HL-60 (cell line): ENCODE results near the gene CRYBG3.
"Not testable (repeated sequence)": the region's sequence is repeated elsewhere in the genome, so short reads cannot be mapped to it uniquely, and the experiment has no call there.

ENCODE experiments used
- DNase-seq, 2 experiments: peaks; one replicate each; pipeline ENCODE4 v3.0.0-alpha.2; 2010 to 2020; ENCODE audit warnings: low read depth in 1 of 2, low spot score in 1 of 2
- H3K27ac ChIP-seq: fragments of 250-450 bp; sonication (Bioruptor Pico); replicated peaks from 2 replicates; pipeline ENCODE4 v1.5.1; 2020; ENCODE audit warnings: mild to moderate bottlenecking, moderate library complexity
- H3K27me3 ChIP-seq: fragments of 250-450 bp; sonication (Bioruptor Pico); 2 replicates; pipeline ENCODE4 v1.5.1; 2021; ENCODE audit warnings: mild to moderate bottlenecking, moderate library complexity; ENCODE audit not compliant: insufficient read depth, poor library complexity, severe bottlenecking
- H3K4me3 ChIP-seq: replicated peaks from 2 replicates; pipeline ENCODE4 v1.5.1; 2011; ENCODE audit warnings: mild to moderate bottlenecking, control low read depth, low read length; ENCODE audit not compliant: insufficient read depth
- CTCF ChIP-seq: IDR thresholded peaks from one replicate; pipeline ENCODE4 v1.5.1; 2011; ENCODE audit warnings: low read length, control low read depth, inconsistent platforms; ENCODE audit not compliant: insufficient read depth
- GABPA ChIP-seq: IDR thresholded peaks from 2 replicates; pipeline ENCODE4 v1.6.1; 2012; ENCODE audit warnings: low read depth
- POLR2AphosphoS5 ChIP-seq: IDR thresholded peaks from 2 replicates; pipeline ENCODE4 v1.6.1; 2012; ENCODE audit warnings: low read depth
- SPI1 ChIP-seq: IDR thresholded peaks from 2 replicates; pipeline ENCODE4 v1.6.1; 2012; ENCODE audit warnings: low read depth, mild to moderate bottlenecking, borderline replicate concordance
- TF ChIP-seq, protein P1 (sequence below): IDR thresholded peaks from 2 replicates; pipeline ENCODE4 v1.6.1; 2012; ENCODE audit warnings: low read depth; ENCODE audit not compliant: insufficient replicate concordance

Gene CRYBG3

GRCh38 chr3:97829198-97829597, 7.4 kb downstream of the CRYBG3 start:
- no peak overlapping the region for H3K27ac ChIP-seq
- no peaks in the 10 kb centered on the region for H3K27me3 ChIP-seq
- no peak for TF ChIP-seq CTCF
- DNase-seq, result no peak
- H3K4me3 ChIP-seq, result no peak overlapping the region

- no peaks in the 10 kb centered on the region for H3K27me3 ChIP-seq
- DNase-seq, result no peak
- TF ChIP-seq SPI1 (no peak), POLR2AphosphoS5 (no peak), GABPA (no peak), CTCF (no peak)
- TF ChIP-seq, protein P1, sequence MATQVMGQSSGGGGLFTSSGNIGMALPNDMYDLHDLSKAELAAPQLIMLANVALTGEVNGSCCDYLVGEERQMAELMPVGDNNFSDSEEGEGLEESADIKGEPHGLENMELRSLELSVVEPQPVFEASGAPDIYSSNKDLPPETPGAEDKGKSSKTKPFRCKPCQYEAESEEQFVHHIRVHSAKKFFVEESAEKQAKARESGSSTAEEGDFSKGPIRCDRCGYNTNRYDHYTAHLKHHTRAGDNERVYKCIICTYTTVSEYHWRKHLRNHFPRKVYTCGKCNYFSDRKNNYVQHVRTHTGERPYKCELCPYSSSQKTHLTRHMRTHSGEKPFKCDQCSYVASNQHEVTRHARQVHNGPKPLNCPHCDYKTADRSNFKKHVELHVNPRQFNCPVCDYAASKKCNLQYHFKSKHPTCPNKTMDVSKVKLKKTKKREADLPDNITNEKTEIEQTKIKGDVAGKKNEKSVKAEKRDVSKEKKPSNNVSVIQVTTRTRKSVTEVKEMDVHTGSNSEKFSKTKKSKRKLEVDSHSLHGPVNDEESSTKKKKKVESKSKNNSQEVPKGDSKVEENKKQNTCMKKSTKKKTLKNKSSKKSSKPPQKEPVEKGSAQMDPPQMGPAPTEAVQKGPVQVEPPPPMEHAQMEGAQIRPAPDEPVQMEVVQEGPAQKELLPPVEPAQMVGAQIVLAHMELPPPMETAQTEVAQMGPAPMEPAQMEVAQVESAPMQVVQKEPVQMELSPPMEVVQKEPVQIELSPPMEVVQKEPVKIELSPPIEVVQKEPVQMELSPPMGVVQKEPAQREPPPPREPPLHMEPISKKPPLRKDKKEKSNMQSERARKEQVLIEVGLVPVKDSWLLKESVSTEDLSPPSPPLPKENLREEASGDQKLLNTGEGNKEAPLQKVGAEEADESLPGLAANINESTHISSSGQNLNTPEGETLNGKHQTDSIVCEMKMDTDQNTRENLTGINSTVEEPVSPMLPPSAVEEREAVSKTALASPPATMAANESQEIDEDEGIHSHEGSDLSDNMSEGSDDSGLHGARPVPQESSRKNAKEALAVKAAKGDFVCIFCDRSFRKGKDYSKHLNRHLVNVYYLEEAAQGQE, result no peak
Observed at GRCh38 chr3:97830638-97831037, 8.8 kb downstream of the CRYBG3 start.

DNA sequence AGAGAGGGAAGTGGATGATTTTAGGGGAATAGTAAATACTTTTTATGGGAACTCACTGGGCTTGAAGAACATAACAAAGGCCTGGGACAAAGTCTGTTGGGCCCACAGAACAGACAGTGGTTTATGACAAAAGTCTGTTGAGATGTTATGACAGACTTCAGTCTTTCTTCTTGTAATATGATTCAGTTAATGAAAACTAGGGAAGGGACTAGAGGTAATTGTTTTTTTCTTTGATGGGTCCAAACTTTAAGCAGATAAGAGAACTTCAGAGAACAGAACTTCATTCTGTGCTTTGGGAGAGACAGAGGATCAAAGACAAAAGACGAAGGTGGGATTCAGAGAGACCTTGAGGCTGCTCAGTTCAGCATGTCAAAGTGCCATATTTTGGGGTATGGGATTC, 9.3 kb downstream of the CRYBG3 start:
- no peak for DNase-seq
- Histone ChIP-seq H3K4me3 (no peak overlapping the region), H3K27ac (no peak overlapping the region), H3K27me3 (no peaks in the 10 kb centered on the region)
- TF ChIP-seq, protein P1, result no peak
- TF ChIP-seq SPI1 (no peak), CTCF (no peak), GABPA (no peak), POLR2AphosphoS5 (no peak)

More at GRCh38 chr3:97830638-97831037, 8.8 kb downstream of the CRYBG3 start:
- Histone ChIP-seq H3K27ac (no peak overlapping the region), H3K4me3 (no peak overlapping the region)

GRCh38 chr3:97833184-97833583, 11.4 kb downstream of the CRYBG3 start:
- not testable (repeated sequence) for DNase-seq

More at GRCh38 chr3:97833184-97833583, 11.4 kb downstream of the CRYBG3 start:
- not testable (repeated sequence) for H3K27me3 ChIP-seq, H3K27ac ChIP-seq, H3K4me3 ChIP-seq
